Mesendoderm (in vitro differentiated cells): ENCODE measurements around the gene KLHL5. TPM values are rescaled to one million over a fixed set of nuclear protein-coding genes. Genes with fewer than 3 reads are reported as not detected.

Source experiments
- DNase-seq: peaks from one replicate; pipeline ENCODE4 v3.0.0; 2013
- H2AK5ac ChIP-seq: 2 replicates; pipeline ENCODE4 v1.6.1; 2013; ENCODE audit warnings: low read length, inconsistent platforms
- H2BK120ac ChIP-seq: 2 replicates; pipeline ENCODE4 v1.6.1; 2013; ENCODE audit warnings: low read depth, mild to moderate bottlenecking, low read length, moderate library complexity, mixed read lengths
- H2BK15ac ChIP-seq: replicated peaks from 2 replicates; pipeline ENCODE4 v1.6.1; 2013; ENCODE audit warnings: low read depth, mild to moderate bottlenecking, moderate library complexity
- H2BK5ac ChIP-seq: 2 replicates; pipeline ENCODE4 v1.6.1; 2013; ENCODE audit warnings: low read length, inconsistent platforms
- H3K18ac ChIP-seq: 2 replicates; pipeline ENCODE4 v1.6.1; 2013; ENCODE audit warnings: mild to moderate bottlenecking, low read length, mixed read lengths
- H3K23ac ChIP-seq: one replicate; pipeline ENCODE4 v1.6.1; 2013; ENCODE audit warnings: low read length
- H3K27ac ChIP-seq: 2 replicates; pipeline ENCODE4 v1.5.1; 2013; ENCODE audit warnings: low read depth, mild to moderate bottlenecking, inconsistent platforms, low read length, moderate library complexity
- H3K27me3 ChIP-seq: 2 replicates; pipeline ENCODE4 v1.6.1; 2013; ENCODE audit warnings: low read length, control low read depth, mild to moderate bottlenecking, inconsistent platforms; ENCODE audit not compliant: insufficient read depth, poor library complexity
- H3K36me3 ChIP-seq: 2 replicates; pipeline ENCODE4 v1.6.1; 2013; ENCODE audit warnings: low read length, inconsistent platforms; ENCODE audit not compliant: control insufficient read depth, insufficient read depth
- H3K4ac ChIP-seq: one replicate; pipeline ENCODE4 v1.6.1; 2013; ENCODE audit warnings: low read depth, mild to moderate bottlenecking, low read length, moderate library complexity
- H3K4me1 ChIP-seq: 2 replicates; pipeline ENCODE4 v1.6.1; 2013; ENCODE audit warnings: low read depth, low read length, inconsistent platforms; ENCODE audit not compliant: control insufficient read depth
- H3K4me2 ChIP-seq: 2 replicates; pipeline ENCODE4 v1.6.1; 2013; ENCODE audit warnings: low read length
- H3K4me3 ChIP-seq: 2 replicates; pipeline ENCODE4 v1.5.1; 2013; ENCODE audit warnings: mild to moderate bottlenecking, low read length
- H3K56ac ChIP-seq: one replicate; pipeline ENCODE4 v1.6.1; 2013; ENCODE audit warnings: low read length
- H3K79me1 ChIP-seq: 2 replicates; pipeline ENCODE4 v1.6.1; 2013; ENCODE audit warnings: low read length, inconsistent platforms
- H3K79me2 ChIP-seq: 2 replicates; pipeline ENCODE4 v1.6.1; 2013; ENCODE audit warnings: mild to moderate bottlenecking, low read length; ENCODE audit not compliant: control insufficient read depth, insufficient read depth
- H3K9ac ChIP-seq: 2 replicates; pipeline ENCODE4 v1.6.1; 2013; ENCODE audit warnings: low read length, inconsistent platforms
- H4K5ac ChIP-seq: one replicate; pipeline ENCODE4 v1.6.1; 2013; ENCODE audit warnings: low read length
- H4K8ac ChIP-seq: one replicate; pipeline ENCODE4 v1.6.1; 2013; ENCODE audit warnings: low read depth, mild to moderate bottlenecking, control low read depth, low read length, moderate library complexity
- WGBS: extraction: QIAGEN DNeasy Blood & Tissue Kit; methylation state at CpG from one replicate; pipeline ENCODE4 v1.1.7; 2013; ENCODE audit warnings: low lambda C conversion rate, missing lambda C conversion rate; ENCODE audit not compliant: insufficient coverage; ENCODE audit errors: extremely low coverage; 5-methylcytosine and 5-hydroxymethylcytosine counted together
- polyA plus RNA-seq, 2 experiments: library from polyadenylated mRNA; stranded (reverse); fragments of 200-250 nt; gene quantifications; one replicate each; pipeline ENCODE4 v1.2.3, GENCODE V29; 2013

The KLHL5 gene
- 9.7 TPM for polyA plus RNA-seq (2013, experiment 1 of 2)
- polyA plus RNA-seq (2013, experiment 2 of 2): 9.5 TPM

- DNase-seq: peak; percentile 60
- Histone ChIP-seq H3K18ac (no peak within 1 kb of the TSS), H2BK120ac (no peak within 1 kb of the TSS), H2AK5ac (no peak within 1 kb of the TSS), H2BK15ac (no peak within 1 kb of the TSS), H4K5ac (no peak within 1 kb of the TSS), H3K9ac (no peak within 1 kb of the TSS), H3K23ac (no peak within 1 kb of the TSS), H3K56ac (no peak within 1 kb of the TSS), H3K36me3 (no peaks in the 10 kb centered on the region), H3K4me1 (no peaks in the 10 kb centered on the region), H3K4ac (no peak within 1 kb of the TSS), H3K79me1 (peaks cover 2% of the 10 kb centered on the region), H4K8ac (no peak within 1 kb of the TSS), H2BK5ac (no peak within 1 kb of the TSS), H3K4me3 (no peak within 1 kb of the TSS), H3K79me2 (no peaks in the 10 kb centered on the region), H3K27ac (no peak within 1 kb of the TSS), H3K4me2 (no peak within 1 kb of the TSS), H3K27me3 (no peaks in the 10 kb centered on the region)
- no CpG with 5 or more reads among the region's 7 CpGs for WGBS
These were observed at the start of gene KLHL5 for GRCh38 chr4:39062094-39062769. Gene KLHL5 (plus strand): TSS chr4:39062232. CDS start chr4:39062653, 421 bp downstream.

- Histone ChIP-seq H3K27me3 (no peaks in the 10 kb centered on the region), H2AK5ac (no peak overlapping the region), H3K79me1 (no peaks in the 10 kb centered on the region), H3K4ac (no peak overlapping the region), H3K4me3 (no peak overlapping the region), H2BK5ac (no peak overlapping the region), H3K79me2 (no peaks in the 10 kb centered on the region), H3K4me2 (no peak overlapping the region), H3K56ac (no peak overlapping the region), H2BK15ac (no peak overlapping the region), H4K5ac (no peak overlapping the region), H3K27ac (no peak overlapping the region), H3K9ac (no peak overlapping the region), H3K18ac (no peak overlapping the region), H3K36me3 (no peaks in the 10 kb centered on the region), H2BK120ac (no peak overlapping the region), H3K4me1 (no peaks in the 10 kb centered on the region), H3K23ac (no peak overlapping the region), H4K8ac (no peak overlapping the region)
- no CpG with 5 or more reads among the region's 2 CpGs for WGBS
- no peak for DNase-seq
These were observed 48.0 kb upstream of the KLHL5 start for GRCh38 chr4:39014028-39014427.

GRCh38 chr4:39020130-39020529, 41.9 kb upstream of the KLHL5 start:
- Histone ChIP-seq H3K79me1 (no peaks in the 10 kb centered on the region), H3K79me2 (no peaks in the 10 kb centered on the region), H2BK5ac (no peak overlapping the region), H3K18ac (no peak overlapping the region), H3K9ac (no peak overlapping the region), H3K36me3 (no peaks in the 10 kb centered on the region), H4K5ac (no peak overlapping the region), H3K4me3 (no peak overlapping the region), H3K27me3 (no peaks in the 10 kb centered on the region), H3K4ac (no peak overlapping the region), H2BK15ac (no peak overlapping the region), H3K56ac (no peak overlapping the region), H3K4me1 (no peaks in the 10 kb centered on the region), H2AK5ac (no peak overlapping the region), H4K8ac (no peak overlapping the region), H3K27ac (no peak overlapping the region), H3K23ac (no peak overlapping the region), H2BK120ac (no peak overlapping the region), H3K4me2 (no peak overlapping the region)
- no peak for DNase-seq
- WGBS: no CpG with 5 or more reads among the region's 4 CpGs

- no peak overlapping the region for H3K56ac ChIP-seq
- H3K27me3 ChIP-seq: no peaks in the 10 kb centered on the region
- no peaks in the 10 kb centered on the region for H3K79me1 ChIP-seq
- no peak overlapping the region for H2AK5ac ChIP-seq
- no peak for DNase-seq
- no peaks in the 10 kb centered on the region for H3K4me1 ChIP-seq
- no peak overlapping the region for H3K27ac ChIP-seq
- no peaks in the 10 kb centered on the region for H3K36me3 ChIP-seq
- no peak overlapping the region for H3K4me2 ChIP-seq
- H3K18ac ChIP-seq: no peak overlapping the region
- no CpG with 5 or more reads among the region's 3 CpGs for WGBS
- H3K4me3 ChIP-seq: no peak overlapping the region
- H4K8ac ChIP-seq: no peak overlapping the region
- H2BK15ac ChIP-seq: no peak overlapping the region
- H3K4ac ChIP-seq: no peak overlapping the region
- H2BK120ac ChIP-seq: no peak overlapping the region
- no peak overlapping the region for H2BK5ac ChIP-seq
- H3K9ac ChIP-seq: no peak overlapping the region
- no peak overlapping the region for H3K23ac ChIP-seq
- no peaks in the 10 kb centered on the region for H3K79me2 ChIP-seq
- H4K5ac ChIP-seq: no peak overlapping the region
These were observed 40.4 kb upstream of the KLHL5 start for GRCh38 chr4:39021631-39022030.

- no peak overlapping the region for H3K27ac ChIP-seq
- no peak overlapping the region for H2BK120ac ChIP-seq
- H3K27me3 ChIP-seq: no peaks in the 10 kb centered on the region
- no peak overlapping the region for H3K23ac ChIP-seq
- no peaks in the 10 kb centered on the region for H3K36me3 ChIP-seq
- H2AK5ac ChIP-seq: no peak overlapping the region
- H3K4ac ChIP-seq: no peak overlapping the region
- DNase-seq: no peak
- no peaks in the 10 kb centered on the region for H3K4me1 ChIP-seq
- no peak overlapping the region for H4K5ac ChIP-seq
- H2BK5ac ChIP-seq: no peak overlapping the region
- no CpG with 5 or more reads among the region's 2 CpGs for WGBS
- H3K56ac ChIP-seq: no peak overlapping the region
- H2BK15ac ChIP-seq: no peak overlapping the region
- no peak overlapping the region for H3K18ac ChIP-seq
- H3K79me1 ChIP-seq: no peaks in the 10 kb centered on the region
- H4K8ac ChIP-seq: no peak overlapping the region
- H3K9ac ChIP-seq: no peak overlapping the region
- H3K4me2 ChIP-seq: no peak overlapping the region
- no peak overlapping the region for H3K4me3 ChIP-seq
- no peaks in the 10 kb centered on the region for H3K79me2 ChIP-seq
These were observed 39.8 kb upstream of the KLHL5 start for GRCh38 chr4:39022241-39022640.

GRCh38 chr4:39023059-39023458, 39.0 kb upstream of the KLHL5 start:
- Histone ChIP-seq H2AK5ac (no peak overlapping the region), H3K56ac (no peak overlapping the region), H3K4me3 (no peak overlapping the region), H3K9ac (no peak overlapping the region), H3K79me1 (no peaks in the 10 kb centered on the region), H2BK15ac (no peak overlapping the region), H4K8ac (no peak overlapping the region), H3K4me2 (no peak overlapping the region), H2BK120ac (no peak overlapping the region), H2BK5ac (no peak overlapping the region), H3K79me2 (no peaks in the 10 kb centered on the region), H3K27me3 (no peaks in the 10 kb centered on the region), H3K4ac (no peak overlapping the region), H3K23ac (no peak overlapping the region), H3K4me1 (no peaks in the 10 kb centered on the region), H4K5ac (no peak overlapping the region), H3K18ac (no peak overlapping the region), H3K36me3 (no peaks in the 10 kb centered on the region), H3K27ac (no peak overlapping the region)
- DNase-seq: no peak
- WGBS: no CpG with 5 or more reads among the region's 1 CpG
